Measurements from ENCODE around the gene MRO. TPM values are rescaled to one million over a fixed set of nuclear protein-coding genes. Genes with fewer than 3 reads are reported as not detected.
"Not testable (repeated sequence)": the region's sequence is repeated elsewhere in the genome, so short reads cannot be mapped to it uniquely, and the experiment has no call there.

The MRO gene
- total and polyA plus RNA-seq, 2 of the 4 experiments (the other 2 are of a cell fraction): not detected

GRCh38 chr18:50779021-50779420 lies 40.8 kb downstream of the MRO start:
- H2AK5ac ChIP-seq (ENCODE audit: low read depth, low read length); H2AK9ac ChIP-seq (replicated peaks; ENCODE audit: low read depth, low read length, poor library complexity); H3K4me3 ChIP-seq (ENCODE audit: insufficient read depth, low read depth, low read length); CTCF ChIA-PET; H4K20me1 ChIP-seq (ENCODE audit: insufficient read depth, low read length); H3K14ac ChIP-seq (replicated peaks; ENCODE audit: low read depth, low read length); H3K4ac ChIP-seq (ENCODE audit: low read depth, low read length); H3K79me1 ChIP-seq (ENCODE audit: low read depth in 1 of 2, low read length in 2 of 2); H3K9me3 ChIP-seq (ENCODE audit: control insufficient read depth, insufficient read depth, low read length); H3K27me3 ChIP-seq (ENCODE audit: control insufficient read depth, insufficient read depth, low read length); H3K9ac ChIP-seq (ENCODE audit: low read depth, low read length); H4K8ac ChIP-seq (ENCODE audit: low read depth in 2 of 2, low read length in 2 of 2); DNase-seq; H3K4me2 ChIP-seq (ENCODE audit: low read depth, low read length); H4K91ac ChIP-seq (ENCODE audit: insufficient read depth, low read depth, low read length); POLR2A ChIA-PET (ENCODE audit: unreplicated experiment); H2BK15ac ChIP-seq (ENCODE audit: low read depth, low read length); H4K5ac ChIP-seq (ENCODE audit: low read depth, low read length); BruUV-seq (replicated peaks); H3K4me1 ChIP-seq (ENCODE audit: control insufficient read depth, insufficient read depth, low read length); H3K27ac ChIP-seq (ENCODE audit: insufficient read depth, low read length); intact Hi-C loops (cut with micrococcal nuclease); in situ Hi-C loops (cut with MboI; ENCODE audit: low sequenced_read_pairs); H2AFZ ChIP-seq (replicated peaks; ENCODE audit: low read length, poor library complexity); H3K23ac ChIP-seq (ENCODE audit: low read depth, low read length); ATAC-seq (ENCODE audit: low read depth); dilution Hi-C loops (cut with HindIII; ENCODE audit: low sequenced_read_pairs, unreplicated experiment); H2BK120ac ChIP-seq (ENCODE audit: low read depth, low read length); H3K56ac ChIP-seq (ENCODE audit: extremely low read depth, insufficient read depth, low read length); H3K18ac ChIP-seq (ENCODE audit: low read depth, low read length); H2BK20ac ChIP-seq (ENCODE audit: low read depth, low read length); H2BK5ac ChIP-seq (ENCODE audit: low read depth, low read length, poor library complexity, severe bottlenecking); H3K9me1 ChIP-seq (ENCODE audit: insufficient read depth, low read length); H3K36me3 ChIP-seq (ENCODE audit: control insufficient read depth, insufficient read depth, low read length): not testable (repeated sequence)
- WGBS, 2 experiments (ENCODE audit: extremely low coverage in 2 of 2, insufficient read length in 1 of 2): no CpG with 5 or more reads among the region's 3 CpGs
